ENCODE results near the gene CD300A.

DNA sequence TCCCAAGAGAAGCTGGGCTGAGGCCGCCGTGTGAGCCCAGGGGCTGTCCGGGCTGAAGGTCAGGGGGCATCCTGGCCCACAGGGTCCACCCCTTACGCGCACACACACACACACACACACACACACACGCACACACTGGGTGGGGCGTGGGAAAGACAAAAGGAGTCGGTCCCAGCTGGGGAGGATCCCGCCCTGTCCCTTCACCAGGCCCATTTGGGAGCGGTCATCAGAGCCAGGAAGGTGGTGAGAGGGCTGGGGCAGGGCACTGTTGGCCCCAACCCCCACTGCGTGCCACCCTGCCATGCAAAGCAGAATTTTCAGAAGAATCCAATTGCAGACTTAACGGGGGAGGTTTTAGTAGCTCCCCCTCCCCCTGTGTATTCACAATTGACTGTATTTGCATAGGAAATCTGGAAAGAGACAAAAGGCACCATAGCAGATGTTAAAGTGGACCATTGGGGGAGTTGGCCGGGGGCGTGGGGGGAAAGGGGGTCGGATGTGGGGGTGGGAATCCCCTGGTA is 11.3 kb upstream of the CD300A start:
- TF ChIP-seq CTCF (conservative IDR thresholded peaks at IDR 0.05 in 1 of 2, IDR thresholded peaks at IDR 0.05 in 1 of 2; ENCODE audit: low read depth in 1 of 2, low read length in 2 of 2) (no peak), EZH2 (IDR thresholded peaks at IDR 0.05; ENCODE audit: low read length, missing control alignments) (no peak)
